HG03025 (cell line): Measurements from ENCODE around the gene RNLS.

Source experiments
- ATAC-seq: cut with Tn5 transposase; IDR thresholded peaks from one replicate; pipeline ENCODE4 v1.9.1; 2021; ENCODE audit warnings: mild to moderate bottlenecking, moderate library complexity; ENCODE audit not compliant: unreplicated experiment, low FRiP score

RNLS gene

DNA sequence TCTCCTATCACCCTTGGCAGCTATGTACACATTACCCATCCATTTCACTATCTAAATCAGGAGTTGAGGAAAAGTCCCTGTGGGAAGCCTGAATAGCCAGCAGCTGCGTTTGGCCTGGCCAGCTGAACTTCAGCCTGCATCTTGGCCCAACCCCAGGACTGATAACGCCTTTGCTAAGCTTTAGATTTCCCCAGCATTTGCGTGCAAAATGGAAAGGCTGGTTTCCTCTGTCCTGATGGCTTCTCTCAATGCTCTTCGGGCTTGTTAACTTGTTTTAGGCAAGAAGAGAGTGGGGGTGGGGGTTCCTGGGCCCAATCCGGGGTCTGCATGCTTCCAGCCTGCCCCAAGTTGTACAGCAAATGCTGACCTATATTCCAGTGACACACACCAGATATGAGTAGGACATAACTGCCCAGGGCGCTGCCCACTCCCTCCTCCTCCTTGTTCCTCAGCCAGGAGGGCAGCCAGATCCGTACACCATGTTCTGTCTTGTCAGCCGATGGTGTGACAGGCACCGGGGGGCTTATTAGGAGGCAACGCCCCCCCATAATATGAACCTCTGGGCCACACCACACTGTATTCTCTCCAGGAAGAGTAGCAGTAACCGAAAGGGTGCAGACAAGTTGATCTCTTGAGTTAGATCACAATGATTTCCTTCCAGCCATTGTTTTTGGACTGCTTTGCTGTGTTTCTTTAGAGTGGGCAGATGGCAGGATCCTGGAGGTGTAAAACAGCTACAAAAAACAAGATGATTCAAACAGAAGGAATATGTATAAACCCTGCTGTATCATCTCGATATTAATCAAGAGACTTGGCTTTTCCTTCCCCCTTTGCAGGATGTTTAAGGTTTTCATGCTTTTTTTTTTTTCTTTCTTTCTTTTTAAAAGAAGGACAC is 339.0 kb downstream of the RNLS start:
- no peak for ATAC-seq

GRCh38 chr10:88243202-88243744 is 339.8 kb downstream of the RNLS start:
- no peak for ATAC-seq

- no peak for ATAC-seq
Observed at GRCh38 chr10:88241501-88241900, 341.6 kb downstream of the RNLS start.

DNA sequence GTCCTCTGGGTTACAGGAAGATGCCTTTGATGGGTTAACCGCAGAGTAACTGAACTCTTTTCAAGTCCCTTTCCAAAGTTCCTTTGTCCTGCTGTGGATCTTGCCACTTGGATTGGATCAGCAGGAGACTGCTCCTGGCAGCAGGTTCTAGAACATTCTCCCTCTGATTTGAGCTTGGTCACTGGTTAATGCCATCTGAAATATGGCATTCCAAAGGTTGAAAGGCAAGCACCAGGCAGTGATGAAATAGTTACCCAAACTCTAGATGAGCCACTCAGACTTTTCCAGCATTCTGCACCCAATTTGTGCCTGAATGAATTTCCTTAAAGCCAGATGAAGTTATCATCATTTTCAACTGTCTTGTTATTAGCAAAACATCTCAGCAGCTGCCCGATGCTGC is 343.9 kb downstream of the RNLS start:
- no peak for ATAC-seq

GRCh38 chr10:88238615-88238914 is 344.6 kb downstream of the RNLS start:
- ATAC-seq, result no peak

DNA sequence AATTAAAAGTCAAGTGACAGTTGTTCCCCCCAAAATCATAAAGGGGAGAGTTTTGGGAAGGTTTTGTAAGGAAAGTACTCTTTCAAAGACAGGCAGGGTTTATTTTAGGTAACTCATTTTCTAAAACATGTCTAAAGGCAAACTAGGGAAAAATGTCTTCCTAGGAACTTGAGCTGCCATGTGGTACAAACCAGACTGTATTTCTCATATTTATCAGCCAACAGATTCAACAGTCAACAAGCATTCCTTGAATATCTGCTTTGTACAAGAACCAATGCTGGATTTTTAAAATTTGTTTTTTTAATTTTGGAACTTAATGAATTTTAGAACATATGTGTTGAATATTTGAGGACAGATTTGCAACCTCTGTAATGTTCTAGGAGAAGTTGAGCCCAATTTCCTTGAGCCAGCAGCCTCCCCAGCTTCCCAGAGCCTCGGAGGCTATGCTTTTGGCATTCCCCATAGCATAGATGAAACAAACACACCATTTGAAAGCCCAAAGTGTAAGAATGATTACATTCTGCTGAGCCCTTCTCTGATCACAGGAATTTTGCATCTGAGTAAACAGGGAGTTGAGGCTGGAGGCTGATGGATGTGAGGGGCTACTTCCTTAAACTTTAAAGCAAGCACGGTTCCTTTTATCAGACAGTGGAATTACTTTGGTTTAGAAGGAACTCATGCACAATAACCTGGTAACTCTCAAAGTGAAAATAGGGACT is 345.1 kb downstream of the RNLS start:
- ATAC-seq, result no peak

DNA sequence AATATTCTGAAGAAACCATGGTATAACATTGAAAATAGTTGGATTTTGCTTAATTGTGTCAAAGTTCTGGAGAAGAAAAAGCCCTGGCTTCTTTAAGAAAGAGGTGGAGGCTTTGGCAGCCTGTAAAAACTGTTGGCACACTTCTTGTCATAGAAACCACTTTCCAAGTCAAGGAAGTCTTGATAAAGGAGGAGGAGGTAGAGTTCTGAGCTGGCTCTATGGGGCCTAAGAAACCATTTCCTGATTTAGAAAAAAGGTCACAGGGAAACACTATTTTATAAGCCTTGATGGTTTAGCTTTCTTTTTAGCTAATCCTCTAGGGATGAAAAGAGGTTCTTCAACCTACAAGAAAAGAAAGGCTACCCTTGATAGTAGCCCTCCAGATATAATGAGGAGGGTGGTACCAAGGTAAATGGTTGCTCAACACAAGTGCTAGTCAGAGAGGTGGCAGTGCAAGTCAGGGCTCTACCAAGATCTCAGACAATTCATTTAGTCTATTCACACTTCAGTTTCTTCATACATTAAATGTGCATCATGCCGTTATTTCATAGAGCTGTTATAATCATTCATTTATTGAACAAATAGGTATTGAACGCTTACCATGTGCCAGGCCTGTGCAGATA is 346.9 kb downstream of the RNLS start:
- no peak for ATAC-seq

- ATAC-seq, result no peak
Observed at GRCh38 chr10:88234297-88234696, 348.8 kb downstream of the RNLS start.

- ATAC-seq, result no peak
Observed at GRCh38 chr10:88233870-88234269, 349.2 kb downstream of the RNLS start.

- ATAC-seq, result no peak
Observed at GRCh38 chr10:88232983-88233543, 350.1 kb downstream of the RNLS start.

- ATAC-seq, result no peak
Observed at GRCh38 chr10:88232029-88232895, 350.9 kb downstream of the RNLS start.

- no peak for ATAC-seq
Observed at GRCh38 chr10:88230251-88230650, 352.9 kb downstream of the RNLS start.

- no peak for ATAC-seq
Observed at GRCh38 chr10:88228130-88228529, 355.0 kb downstream of the RNLS start.

DNA sequence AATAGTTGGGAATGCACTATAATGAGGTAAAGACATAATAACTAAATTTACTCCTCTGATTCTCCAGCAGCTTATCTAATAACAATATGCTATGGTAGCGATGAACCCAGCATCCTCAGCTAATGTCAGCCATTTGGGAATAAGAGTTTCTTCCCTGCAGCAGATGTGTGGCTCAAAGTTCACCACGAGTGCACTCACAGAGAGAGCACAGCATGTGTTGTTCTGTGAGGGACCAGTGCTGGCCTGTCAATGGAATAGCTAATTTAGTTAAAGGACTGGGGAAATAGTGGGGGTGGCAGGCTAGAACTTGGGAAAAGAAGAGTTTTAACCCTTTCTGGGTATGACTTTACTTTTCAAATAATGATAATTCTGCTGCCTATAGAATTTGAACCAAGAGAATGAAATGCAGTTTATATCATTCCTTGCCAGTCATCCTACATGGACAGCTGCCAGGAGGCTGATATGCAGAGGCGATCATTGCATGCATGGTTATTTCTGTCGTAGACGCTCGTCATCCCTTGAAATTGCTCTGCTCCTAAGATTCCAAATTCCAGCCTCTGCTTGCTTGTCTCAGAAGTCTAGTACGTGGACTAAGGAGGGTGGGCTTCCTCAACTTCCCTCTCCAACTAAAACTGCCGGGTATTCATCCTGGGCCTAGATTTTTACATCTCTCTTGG is 355.6 kb downstream of the RNLS start:
- ATAC-seq, result no peak

DNA sequence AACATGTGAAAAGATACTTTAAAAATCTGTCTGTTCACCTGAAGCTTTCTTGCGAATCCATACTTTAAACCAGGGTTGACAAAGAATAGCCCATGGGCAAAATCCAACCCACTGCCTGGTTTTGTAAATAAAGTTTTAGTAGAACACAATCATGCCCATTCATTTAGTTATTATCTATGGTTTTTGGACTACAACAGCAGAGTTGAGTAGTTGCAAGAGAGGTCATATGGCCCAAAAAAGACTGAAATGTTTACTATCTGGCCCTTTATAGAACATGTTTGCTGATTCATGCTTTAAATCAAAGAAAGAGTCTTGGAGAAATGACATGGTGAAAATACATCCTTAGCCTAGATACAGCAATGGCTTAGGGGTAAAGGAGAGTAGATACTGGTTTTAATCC is 356.2 kb downstream of the RNLS start:
- ATAC-seq, result no peak

- no peak for ATAC-seq
Observed at GRCh38 chr10:88226071-88226659, 357.0 kb downstream of the RNLS start.
